ENCODE results near the gene SLC12A3.

SLC12A3 gene

GRCh38 chr16:56941856-56942331 lies 76.9 kb downstream of the SLC12A3 start:
- TF ChIP-seq CTCF (IDR thresholded peaks at IDR 0.05; ENCODE audit: insufficient read depth, low read length, poor library complexity, severe bottlenecking): no peak
- no peak for DNase-seq (ENCODE audit: extremely low read depth, insufficient read length)
- H3K27me3 ChIP-seq (replicated peaks; ENCODE audit: control insufficient read depth, insufficient read depth, low read length): no peaks in the 10 kb centered on the region
- H3K4me3 ChIP-seq (replicated peaks; ENCODE audit: low read depth, low read length): no peak overlapping the region
- H3K36me3 ChIP-seq (ENCODE audit: control insufficient read depth, insufficient read depth, low read length): peaks cover 42% of the 10 kb centered on the region

GRCh38 chr16:56943761-56944375 lies 78.9 kb downstream of the SLC12A3 start:
- Histone ChIP-seq H3K36me3 (ENCODE audit: control insufficient read depth, insufficient read depth, low read length) (peaks cover 33% of the 10 kb centered on the region), H3K4me3 (replicated peaks; ENCODE audit: low read depth, low read length) (no peak overlapping the region), H3K27me3 (replicated peaks; ENCODE audit: control insufficient read depth, insufficient read depth, low read length) (no peaks in the 10 kb centered on the region)
- DNase-seq (ENCODE audit: extremely low read depth, insufficient read length): no peak
- TF ChIP-seq CTCF (IDR thresholded peaks at IDR 0.05; ENCODE audit: insufficient read depth, low read length, poor library complexity, severe bottlenecking): no peak

GRCh38 chr16:56944954-56945839 lies 80.2 kb downstream of the SLC12A3 start:
- peak; percentile 53 for DNase-seq (ENCODE audit: extremely low read depth, insufficient read length)
- Histone ChIP-seq H3K4me3 (replicated peaks; ENCODE audit: low read depth, low read length) (no peak overlapping the region), H3K27me3 (replicated peaks; ENCODE audit: control insufficient read depth, insufficient read depth, low read length) (no peaks in the 10 kb centered on the region), H3K36me3 (ENCODE audit: control insufficient read depth, insufficient read depth, low read length) (peaks cover 24% of the 10 kb centered on the region)
- no peak for TF ChIP-seq CTCF (IDR thresholded peaks at IDR 0.05; ENCODE audit: insufficient read depth, low read length, poor library complexity, severe bottlenecking)

- Histone ChIP-seq H3K36me3 (ENCODE audit: control insufficient read depth, insufficient read depth, low read length) (peaks cover 23% of the 10 kb centered on the region), H3K27me3 (replicated peaks; ENCODE audit: control insufficient read depth, insufficient read depth, low read length) (no peaks in the 10 kb centered on the region), H3K4me3 (replicated peaks; ENCODE audit: low read depth, low read length) (no peak overlapping the region)
- no peak for TF ChIP-seq CTCF (IDR thresholded peaks at IDR 0.05; ENCODE audit: insufficient read depth, low read length, poor library complexity, severe bottlenecking)
- DNase-seq (ENCODE audit: extremely low read depth, insufficient read length): no peak
Observed at GRCh38 chr16:56945847-56946527, 81.0 kb downstream of the SLC12A3 start.

- no peaks in the 10 kb centered on the region for H3K27me3 ChIP-seq (replicated peaks; ENCODE audit: control insufficient read depth, insufficient read depth, low read length)
- no peak for TF ChIP-seq CTCF (IDR thresholded peaks at IDR 0.05; ENCODE audit: insufficient read depth, low read length, poor library complexity, severe bottlenecking)
- H3K36me3 ChIP-seq (ENCODE audit: control insufficient read depth, insufficient read depth, low read length): peaks cover 17% of the 10 kb centered on the region
- no peak for DNase-seq (ENCODE audit: extremely low read depth, insufficient read length)
- no peak overlapping the region for H3K4me3 ChIP-seq (replicated peaks; ENCODE audit: low read depth, low read length)
Observed at GRCh38 chr16:56946767-56947603, 82.0 kb downstream of the SLC12A3 start.
